Measurements from ENCODE around the gene METTL6.
"Not testable (repeated sequence)": the region's sequence is repeated elsewhere in the genome, so short reads cannot be mapped to it uniquely, and the experiment has no call there.

The METTL6 gene

GRCh38 chr3:15427182-15427880 is at the start of gene METTL6, which contains the start of gene EAF1:
METTL6 (minus strand) TSS chr3:15427544; CDS start chr3:15426511, 1,033 bp downstream.
EAF1 (plus strand) TSS chr3:15427598; CDS start chr3:15427780, 182 bp downstream.
- DNase-seq = peak; percentile 87

- peak; percentile 80 for DNase-seq
Measured at GRCh38 chr3:15476378-15476777, 49.0 kb upstream of the METTL6 start.

GRCh38 chr3:15475161-15475560 is 47.8 kb upstream of the METTL6 start:
- DNase-seq = no peak

- no peak for DNase-seq
Measured at GRCh38 chr3:15471861-15472260, 44.5 kb upstream of the METTL6 start.

- DNase-seq = no peak
Measured at GRCh38 chr3:15470849-15471248, 43.5 kb upstream of the METTL6 start.

GRCh38 chr3:15470261-15470660 is 42.9 kb upstream of the METTL6 start:
- no peak for DNase-seq

GRCh38 chr3:15467227-15468181 is 40.2 kb upstream of the METTL6 start:
- DNase-seq = peak; percentile 84

GRCh38 chr3:15465876-15466585 is 38.7 kb upstream of the METTL6 start:
- DNase-seq = no peak

- DNase-seq = no peak
Measured at GRCh38 chr3:15462451-15462850, 35.1 kb upstream of the METTL6 start.

- peak; percentile 82 for DNase-seq
Measured at GRCh38 chr3:15460891-15461531, 33.7 kb upstream of the METTL6 start.

GRCh38 chr3:15458212-15458780 is 31.0 kb upstream of the METTL6 start:
- no peak for DNase-seq

- DNase-seq = not testable (repeated sequence)
Measured at GRCh38 chr3:15456915-15457314, 29.6 kb upstream of the METTL6 start.

- no peak for DNase-seq
Measured at GRCh38 chr3:15456321-15456720, 29.0 kb upstream of the METTL6 start.

- no peak for DNase-seq
Measured at GRCh38 chr3:15455756-15456155, 28.4 kb upstream of the METTL6 start.

GRCh38 chr3:15454965-15455364 is 27.6 kb upstream of the METTL6 start:
- DNase-seq = no peak

- DNase-seq = no peak
Measured at GRCh38 chr3:15453991-15454625, 26.8 kb upstream of the METTL6 start.

- DNase-seq = no peak
Measured at GRCh38 chr3:15453501-15453900, 26.2 kb upstream of the METTL6 start.

- no peak for DNase-seq
Measured at GRCh38 chr3:15452961-15453360, 25.6 kb upstream of the METTL6 start.

GRCh38 chr3:15452156-15452555 is 24.8 kb upstream of the METTL6 start:
- no peak for DNase-seq

GRCh38 chr3:15451216-15452113 is 24.1 kb upstream of the METTL6 start:
- no peak for DNase-seq

Measured in NCI-H82 (cell line).